ENCODE results near the gene ASPSCR1. TPM values are rescaled to one million over a fixed set of nuclear protein-coding genes. Genes with fewer than 3 reads are reported as not detected.

Gene ASPSCR1
- total RNA-seq, 2 donors from 2014 or later, result 20.6 to 41.3 TPM

- Histone ChIP-seq H3K36me3 (no peaks in the 10 kb centered on the region), H3K9me3 (no peaks in the 10 kb centered on the region)
Measured at GRCh38 chr17:82016061-82016874, 38.8 kb downstream of the ASPSCR1 start.

GRCh38 chr17:82016875-82017459, 39.5 kb downstream of the ASPSCR1 start:
- ATAC-seq (ENCODE audit: insufficient number of reproducible peaks, low FRiP score, low read depth) (no peak), DNase-seq (ENCODE audit: low spot score) (no peak)
- no peaks in the 10 kb centered on the region for H3K9me3 ChIP-seq
- H3K4me1 ChIP-seq (ENCODE audit: control insufficient read depth in 1 of 2, low read depth in 2 of 2), result peaks cover 10 to 27% of the 10 kb centered on the region in 2 donors
- H3K36me3 ChIP-seq, result no peaks in the 10 kb centered on the region
- TF ChIP-seq, protein P1, sequence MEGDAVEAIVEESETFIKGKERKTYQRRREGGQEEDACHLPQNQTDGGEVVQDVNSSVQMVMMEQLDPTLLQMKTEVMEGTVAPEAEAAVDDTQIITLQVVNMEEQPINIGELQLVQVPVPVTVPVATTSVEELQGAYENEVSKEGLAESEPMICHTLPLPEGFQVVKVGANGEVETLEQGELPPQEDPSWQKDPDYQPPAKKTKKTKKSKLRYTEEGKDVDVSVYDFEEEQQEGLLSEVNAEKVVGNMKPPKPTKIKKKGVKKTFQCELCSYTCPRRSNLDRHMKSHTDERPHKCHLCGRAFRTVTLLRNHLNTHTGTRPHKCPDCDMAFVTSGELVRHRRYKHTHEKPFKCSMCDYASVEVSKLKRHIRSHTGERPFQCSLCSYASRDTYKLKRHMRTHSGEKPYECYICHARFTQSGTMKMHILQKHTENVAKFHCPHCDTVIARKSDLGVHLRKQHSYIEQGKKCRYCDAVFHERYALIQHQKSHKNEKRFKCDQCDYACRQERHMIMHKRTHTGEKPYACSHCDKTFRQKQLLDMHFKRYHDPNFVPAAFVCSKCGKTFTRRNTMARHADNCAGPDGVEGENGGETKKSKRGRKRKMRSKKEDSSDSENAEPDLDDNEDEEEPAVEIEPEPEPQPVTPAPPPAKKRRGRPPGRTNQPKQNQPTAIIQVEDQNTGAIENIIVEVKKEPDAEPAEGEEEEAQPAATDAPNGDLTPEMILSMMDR (IDR thresholded peaks at IDR 0.05), result no peak
- H3K27me3 ChIP-seq (replicated peaks; ENCODE audit: insufficient read depth), result no peaks in the 10 kb centered on the region
- H3K4me3 ChIP-seq, result no peak overlapping the region
- H3K27ac ChIP-seq, result no peak overlapping the region

More at GRCh38 chr17:82016061-82016874, 38.8 kb downstream of the ASPSCR1 start:
- Histone ChIP-seq H3K4me1 (ENCODE audit: control insufficient read depth in 1 of 2, low read depth in 2 of 2) (peaks cover 3 to 20% of the 10 kb centered on the region in 2 donors), H3K4me3 (no peak overlapping the region), H3K27me3 (replicated peaks; ENCODE audit: insufficient read depth) (no peaks in the 10 kb centered on the region), H3K27ac (no peak overlapping the region)
- no peak for DNase-seq (ENCODE audit: low spot score)
- ATAC-seq (ENCODE audit: insufficient number of reproducible peaks, low FRiP score, low read depth), result no peak
- TF ChIP-seq, protein P1 (IDR thresholded peaks at IDR 0.05), result no peak

- ATAC-seq (ENCODE audit: insufficient number of reproducible peaks, low FRiP score, low read depth) (no peak), DNase-seq (ENCODE audit: low spot score) (no peak)
- TF ChIP-seq, protein P1 (IDR thresholded peaks at IDR 0.05), result no peak
- no peak overlapping the region for H3K4me3 ChIP-seq
- no peaks in the 10 kb centered on the region for H3K27me3 ChIP-seq (replicated peaks; ENCODE audit: insufficient read depth)
- peaks cover 11 to 26% of the 10 kb centered on the region in 2 donors for H3K4me1 ChIP-seq (ENCODE audit: control insufficient read depth in 1 of 2, low read depth in 2 of 2)
- H3K27ac ChIP-seq, result no peak overlapping the region
- no peaks in the 10 kb centered on the region for H3K36me3 ChIP-seq
- no peaks in the 10 kb centered on the region for H3K9me3 ChIP-seq
Measured at GRCh38 chr17:82017612-82018151, 40.3 kb downstream of the ASPSCR1 start.

DNA sequence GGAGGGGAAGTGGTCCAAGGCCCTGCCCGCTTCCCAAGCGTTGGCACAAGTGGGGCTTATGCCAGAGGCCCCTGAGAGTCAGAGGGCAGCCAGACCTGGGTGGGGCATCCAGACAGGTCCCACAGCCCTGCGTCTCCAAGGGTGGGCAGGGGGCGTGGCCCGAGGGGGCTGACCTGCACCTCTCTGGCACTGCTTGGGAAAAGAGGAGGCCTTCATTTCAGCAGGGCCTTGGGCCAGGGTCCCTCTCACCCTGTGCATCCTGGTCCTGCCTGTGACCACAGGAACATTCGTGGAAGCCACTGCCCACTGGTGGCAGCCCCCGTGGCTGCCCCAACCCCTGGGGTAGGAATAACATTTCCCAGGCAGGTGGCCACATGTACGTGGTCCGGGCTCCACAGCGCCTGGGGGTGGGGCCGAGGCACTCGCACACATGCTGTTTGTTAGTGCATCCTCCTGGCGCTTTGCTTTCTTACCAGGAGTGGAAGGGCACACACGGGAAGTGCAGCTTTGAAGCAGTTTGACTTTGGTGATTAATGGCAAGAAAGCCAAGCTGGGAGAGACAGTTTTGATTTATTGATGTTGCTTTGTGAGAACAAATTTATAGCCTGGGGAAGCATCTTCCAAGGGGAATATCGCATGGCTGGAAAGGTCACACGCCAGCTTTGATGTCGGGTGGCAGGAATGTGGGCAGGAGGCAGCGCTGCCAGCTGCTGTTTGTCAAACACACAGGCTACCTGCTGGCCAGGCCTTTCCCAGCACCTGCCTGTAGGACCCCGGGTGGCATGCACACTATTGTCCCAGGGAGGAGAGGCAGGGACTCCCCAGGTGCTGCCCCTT, 40.9 kb downstream of the ASPSCR1 start:
- Histone ChIP-seq H3K4me1 (ENCODE audit: control insufficient read depth in 1 of 2, low read depth in 2 of 2) (peaks cover 10 to 19% of the 10 kb centered on the region in 2 donors), H3K36me3 (no peaks in the 10 kb centered on the region), H3K27me3 (replicated peaks; ENCODE audit: insufficient read depth) (no peaks in the 10 kb centered on the region), H3K4me3 (no peak overlapping the region), H3K27ac (no peak overlapping the region), H3K9me3 (no peaks in the 10 kb centered on the region)
- TF ChIP-seq, protein P1 (IDR thresholded peaks at IDR 0.05), result no peak
- no peak for DNase-seq (ENCODE audit: low spot score)
- ATAC-seq (ENCODE audit: insufficient number of reproducible peaks, low FRiP score, low read depth), result no peak

Data from thoracic aorta (tissue), 2 donors.